ENCODE data around the gene AKT3.

- TF ChIP-seq, protein P1, sequence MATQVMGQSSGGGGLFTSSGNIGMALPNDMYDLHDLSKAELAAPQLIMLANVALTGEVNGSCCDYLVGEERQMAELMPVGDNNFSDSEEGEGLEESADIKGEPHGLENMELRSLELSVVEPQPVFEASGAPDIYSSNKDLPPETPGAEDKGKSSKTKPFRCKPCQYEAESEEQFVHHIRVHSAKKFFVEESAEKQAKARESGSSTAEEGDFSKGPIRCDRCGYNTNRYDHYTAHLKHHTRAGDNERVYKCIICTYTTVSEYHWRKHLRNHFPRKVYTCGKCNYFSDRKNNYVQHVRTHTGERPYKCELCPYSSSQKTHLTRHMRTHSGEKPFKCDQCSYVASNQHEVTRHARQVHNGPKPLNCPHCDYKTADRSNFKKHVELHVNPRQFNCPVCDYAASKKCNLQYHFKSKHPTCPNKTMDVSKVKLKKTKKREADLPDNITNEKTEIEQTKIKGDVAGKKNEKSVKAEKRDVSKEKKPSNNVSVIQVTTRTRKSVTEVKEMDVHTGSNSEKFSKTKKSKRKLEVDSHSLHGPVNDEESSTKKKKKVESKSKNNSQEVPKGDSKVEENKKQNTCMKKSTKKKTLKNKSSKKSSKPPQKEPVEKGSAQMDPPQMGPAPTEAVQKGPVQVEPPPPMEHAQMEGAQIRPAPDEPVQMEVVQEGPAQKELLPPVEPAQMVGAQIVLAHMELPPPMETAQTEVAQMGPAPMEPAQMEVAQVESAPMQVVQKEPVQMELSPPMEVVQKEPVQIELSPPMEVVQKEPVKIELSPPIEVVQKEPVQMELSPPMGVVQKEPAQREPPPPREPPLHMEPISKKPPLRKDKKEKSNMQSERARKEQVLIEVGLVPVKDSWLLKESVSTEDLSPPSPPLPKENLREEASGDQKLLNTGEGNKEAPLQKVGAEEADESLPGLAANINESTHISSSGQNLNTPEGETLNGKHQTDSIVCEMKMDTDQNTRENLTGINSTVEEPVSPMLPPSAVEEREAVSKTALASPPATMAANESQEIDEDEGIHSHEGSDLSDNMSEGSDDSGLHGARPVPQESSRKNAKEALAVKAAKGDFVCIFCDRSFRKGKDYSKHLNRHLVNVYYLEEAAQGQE (IDR thresholded peaks at IDR 0.05; ENCODE audit: insufficient read depth in 1 of 2, low read depth in 2 of 2, low read length in 2 of 2), result no peak
- TF ChIP-seq POLR2AphosphoS5 (IDR thresholded peaks at IDR 0.05; ENCODE audit: low read depth, low read length) (no peak), TAF1 (IDR thresholded peaks at IDR 0.05; ENCODE audit: borderline replicate concordance, insufficient read depth, low read length) (no peak), SIN3A (IDR thresholded peaks at IDR 0.05; ENCODE audit: borderline replicate concordance, insufficient read depth, low read length) (no peak), FOXP2 (optimal IDR thresholded peaks at IDR 0.05; ENCODE audit: borderline replicate concordance, extremely low read depth, extremely low read length, insufficient read depth) (no peak)
Measured at GRCh38 chr1:243582326-243582725, 267.7 kb downstream of the AKT3 start.
